Rectal smooth muscle tissue (tissue), 1 donor: ENCODE results near the gene PXN.

ENCODE experiments used
- H3K27ac ChIP-seq: one replicate; pipeline ENCODE4 v1.7.0; 2013; ENCODE audit warnings: low read depth, low read length, inconsistent platforms
- H3K27me3 ChIP-seq: one replicate; pipeline ENCODE4 v1.7.0; 2013; ENCODE audit warnings: low read length; ENCODE audit not compliant: control insufficient read depth, insufficient read depth
- H3K36me3 ChIP-seq: one replicate; pipeline ENCODE4 v1.7.0; 2013; ENCODE audit warnings: low read length; ENCODE audit not compliant: control insufficient read depth, insufficient read depth
- H3K4me1 ChIP-seq: one replicate; pipeline ENCODE4 v1.7.0; 2013; ENCODE audit warnings: low read length; ENCODE audit not compliant: control insufficient read depth, insufficient read depth
- H3K4me3 ChIP-seq: one replicate; pipeline ENCODE4 v1.7.0; 2013; ENCODE audit warnings: low read length
- H3K9ac ChIP-seq: one replicate; pipeline ENCODE4 v1.7.0; 2013; ENCODE audit warnings: low read length

PXN gene

GRCh38 chr12:120186654-120187053 lies 78.9 kb downstream of the PXN start:
- Histone ChIP-seq H3K36me3 (peaks cover 24% of the 10 kb centered on the region), H3K27me3 (no peaks in the 10 kb centered on the region), H3K27ac (no peak overlapping the region), H3K4me1 (no peaks in the 10 kb centered on the region), H3K9ac (no peak overlapping the region), H3K4me3 (no peak overlapping the region)

- H3K36me3 ChIP-seq = peaks cover 33% of the 10 kb centered on the region
- H3K9ac ChIP-seq = no peak overlapping the region
- no peaks in the 10 kb centered on the region for H3K4me1 ChIP-seq
- H3K27me3 ChIP-seq = no peaks in the 10 kb centered on the region
- H3K4me3 ChIP-seq = no peak overlapping the region
- H3K27ac ChIP-seq = no peak overlapping the region
Measured at GRCh38 chr12:120183211-120183631, 82.3 kb downstream of the PXN start.

GRCh38 chr12:120181991-120182631 lies 83.4 kb downstream of the PXN start:
- Histone ChIP-seq H3K27ac (no peak overlapping the region), H3K9ac (no peak overlapping the region), H3K36me3 (peaks cover 45% of the 10 kb centered on the region), H3K4me3 (no peak overlapping the region), H3K27me3 (no peaks in the 10 kb centered on the region), H3K4me1 (no peaks in the 10 kb centered on the region)

- no peak overlapping the region for H3K4me3 ChIP-seq
- no peaks in the 10 kb centered on the region for H3K4me1 ChIP-seq
- no peak overlapping the region for H3K9ac ChIP-seq
- H3K27ac ChIP-seq = no peak overlapping the region
- H3K36me3 ChIP-seq = peaks cover 55% of the 10 kb centered on the region
- H3K27me3 ChIP-seq = no peaks in the 10 kb centered on the region
Measured at GRCh38 chr12:120180975-120181374, 84.6 kb downstream of the PXN start.

GRCh38 chr12:120175537-120175936 lies 90.0 kb downstream of the PXN start:
- Histone ChIP-seq H3K4me1 (no peaks in the 10 kb centered on the region), H3K27me3 (no peaks in the 10 kb centered on the region), H3K4me3 (no peak overlapping the region), H3K36me3 (peaks cover 58% of the 10 kb centered on the region), H3K27ac (no peak overlapping the region), H3K9ac (no peak overlapping the region)

- H3K4me1 ChIP-seq = no peaks in the 10 kb centered on the region
- H3K9ac ChIP-seq = no peak overlapping the region
- H3K27me3 ChIP-seq = no peaks in the 10 kb centered on the region
- H3K36me3 ChIP-seq = peaks cover 61% of the 10 kb centered on the region
- H3K27ac ChIP-seq = no peak overlapping the region
- H3K4me3 ChIP-seq = no peak overlapping the region
Measured at GRCh38 chr12:120175062-120175461, 90.5 kb downstream of the PXN start.

GRCh38 chr12:120172053-120172452 lies 93.5 kb downstream of the PXN start:
- Histone ChIP-seq H3K4me3 (no peak overlapping the region), H3K9ac (no peak overlapping the region), H3K36me3 (peaks cover 56% of the 10 kb centered on the region), H3K27ac (no peak overlapping the region), H3K27me3 (no peaks in the 10 kb centered on the region), H3K4me1 (no peaks in the 10 kb centered on the region)

GRCh38 chr12:120170631-120171030 lies 94.9 kb downstream of the PXN start:
- no peaks in the 10 kb centered on the region for H3K4me1 ChIP-seq

GRCh38 chr12:120169946-120170345 lies 95.6 kb downstream of the PXN start:
- no peak overlapping the region for H3K4me3 ChIP-seq
- no peaks in the 10 kb centered on the region for H3K4me1 ChIP-seq
- no peaks in the 10 kb centered on the region for H3K27me3 ChIP-seq
- peaks cover 38% of the 10 kb centered on the region for H3K36me3 ChIP-seq
- H3K9ac ChIP-seq = no peak overlapping the region
- no peak overlapping the region for H3K27ac ChIP-seq

More at GRCh38 chr12:120170631-120171030, 94.9 kb downstream of the PXN start:
- H3K4me3 ChIP-seq = no peak overlapping the region
- H3K27me3 ChIP-seq = no peaks in the 10 kb centered on the region
- no peak overlapping the region for H3K27ac ChIP-seq
- peaks cover 43% of the 10 kb centered on the region for H3K36me3 ChIP-seq
- H3K9ac ChIP-seq = no peak overlapping the region

GRCh38 chr12:120168337-120168736 lies 97.2 kb downstream of the PXN start:
- Histone ChIP-seq H3K36me3 (peaks cover 34% of the 10 kb centered on the region), H3K27ac (no peak overlapping the region), H3K4me1 (no peaks in the 10 kb centered on the region), H3K9ac (no peak overlapping the region), H3K4me3 (no peak overlapping the region), H3K27me3 (no peaks in the 10 kb centered on the region)

GRCh38 chr12:120167529-120168095 lies 97.9 kb downstream of the PXN start:
- H3K4me3 ChIP-seq = no peak overlapping the region
- H3K9ac ChIP-seq = no peak overlapping the region
- no peak overlapping the region for H3K27ac ChIP-seq
- H3K27me3 ChIP-seq = no peaks in the 10 kb centered on the region
- peaks cover 38% of the 10 kb centered on the region for H3K36me3 ChIP-seq
- H3K4me1 ChIP-seq = no peaks in the 10 kb centered on the region

GRCh38 chr12:120164293-120164692 lies 101.2 kb downstream of the PXN start:
- no peaks in the 10 kb centered on the region for H3K27me3 ChIP-seq
- no peak overlapping the region for H3K9ac ChIP-seq
- H3K4me3 ChIP-seq = no peak overlapping the region
- peaks cover 56% of the 10 kb centered on the region for H3K36me3 ChIP-seq
- H3K27ac ChIP-seq = no peak overlapping the region
- H3K4me1 ChIP-seq = no peaks in the 10 kb centered on the region

GRCh38 chr12:120162763-120163162 lies 102.8 kb downstream of the PXN start:
- peaks cover 57% of the 10 kb centered on the region for H3K36me3 ChIP-seq
- H3K27ac ChIP-seq = no peak overlapping the region
- no peak overlapping the region for H3K4me3 ChIP-seq
- no peaks in the 10 kb centered on the region for H3K27me3 ChIP-seq
- no peak overlapping the region for H3K9ac ChIP-seq
- no peaks in the 10 kb centered on the region for H3K4me1 ChIP-seq
